A549 (cell line): Measurements from ENCODE around the gene GLRA1. TPM values are rescaled to one million over a fixed set of nuclear protein-coding genes. Genes with fewer than 3 reads are reported as not detected.

ENCODE experiments used
- ATAC-seq, 2 experiments: fragments of 200-7000 bp in 1 of 2; fragments of >200 bp in 1 of 2; cut with Nextera tagmentation in 1 of 2; cut with Tn5 transposase in 1 of 2; 3 replicates each; pipeline versions ENCODE4 v1.8.0 to v1.9.1; 2018 to 2020; ENCODE audit warnings: mild to moderate bottlenecking in 1 of 2, moderate library complexity in 1 of 2
- CTCF ChIA-PET: fragments of 300-600 bp; sonication (Branson Sonifier 250); formaldehyde crosslinking; extraction: SDS; loops from one replicate; lab custom pipeline; 2021; ENCODE audit warnings: antibody characterized with exemption, inconsistent platforms; lab: Yijun Ruan, JAX
- POLR2A ChIA-PET: fragments of 350-600 bp; formaldehyde crosslinking; extraction: SDS; loops from one replicate; lab custom pipeline; 2021; ENCODE audit warnings: antibody characterized with exemption, inconsistent platforms; lab: Yijun Ruan, JAX
- DNase-seq, 2 experiments: peaks; one replicate each; pipeline versions ENCODE4 v3.0.0 to v3.0.0-alpha.2; 2011 to 2016; ENCODE audit warnings: low read depth in 1 of 2, low spot score in 1 of 2
- FAIRE-seq: peaks from 2 replicates; lab custom pipeline; 2011; peaks lifted over from hg19 to GRCh38; lab: Jason Lieb, UNC
- H3K27ac ChIP-seq, 2 experiments: fragments of >200 bp; sonication (Bioruptor Twin); formaldehyde crosslinking; 3 replicates each; pipeline ENCODE4 v1.5.1; 2016 to 2017
- H3K4me1 ChIP-seq: fragments of >200 bp; sonication (Bioruptor Twin); formaldehyde crosslinking; 3 replicates; pipeline ENCODE4 v1.6.1; 2016
- H3K4me2 ChIP-seq: fragments of >200 bp; sonication (Bioruptor Twin); formaldehyde crosslinking; 3 replicates; pipeline ENCODE4 v1.6.1; 2016
- H3K4me3 ChIP-seq: fragments of >200 bp; sonication (Bioruptor Twin); formaldehyde crosslinking; 3 replicates; pipeline ENCODE4 v1.5.1; 2016
- H3K9me3 ChIP-seq: fragments of >200 bp; sonication (Bioruptor Twin); formaldehyde crosslinking; 3 replicates; pipeline ENCODE4 v1.6.1; 2016
- ATOH8 ChIP-seq: fragments of 250-450 bp; sonication (Bioruptor Pico); IDR thresholded peaks from 2 replicates; pipeline ENCODE4 v1.5.0; 2020; ENCODE audit warnings: low read depth, mild to moderate bottlenecking, moderate library complexity
- BHLHE40 ChIP-seq: IDR thresholded peaks from 2 replicates; pipeline ENCODE4 v1.6.1; 2012; ENCODE audit warnings: low read depth, low read length, inconsistent platforms
- CHD4 ChIP-seq: fragments of 200-600 bp; sonication (generic); IDR thresholded peaks from 2 replicates; pipeline ENCODE4 v1.6.1; 2016; ENCODE audit warnings: antibody characterized with exemption, mild to moderate bottlenecking, borderline replicate concordance
- CTCF ChIP-seq: fragments of >200 bp; sonication (Bioruptor Twin); formaldehyde crosslinking; IDR thresholded peaks from 3 replicates; pipeline ENCODE4 v1.5.1; 2016
- EHF ChIP-seq: fragments of 250-450 bp; sonication (Bioruptor Pico); IDR thresholded peaks from 2 replicates; pipeline ENCODE4 v1.5.0; 2020; ENCODE audit warnings: mild to moderate bottlenecking
- ELK1 ChIP-seq: fragments of 150-350 bp; IDR thresholded peaks from 2 replicates; pipeline ENCODE4 v1.6.1; 2014; ENCODE audit warnings: low read depth, mild to moderate bottlenecking, low read length
- FOSL2 ChIP-seq, 2 experiments: fragments of 450-650 bp in 1 of 2; fragments of >200 bp in 1 of 2; sonication (Bioruptor Twin) in 1 of 2; formaldehyde crosslinking; IDR thresholded peaks; 2 replicates each; pipeline versions ENCODE4 v1.5.0 to v1.6.1; 2016 to 2020; ENCODE audit warnings: mild to moderate bottlenecking in 1 of 2, moderate library complexity in 1 of 2
- FOXS1 ChIP-seq: fragments of 250-450 bp; sonication (Bioruptor Pico); IDR thresholded peaks from 2 replicates; pipeline ENCODE4 v1.5.0; 2020; ENCODE audit warnings: mild to moderate bottlenecking, moderate library complexity
- GATA3 ChIP-seq: IDR thresholded peaks from 2 replicates; pipeline ENCODE4 v1.6.1; 2012; ENCODE audit warnings: borderline replicate concordance
- JUNB ChIP-seq: fragments of >200 bp; sonication (Bioruptor Twin); formaldehyde crosslinking; IDR thresholded peaks from 2 replicates; pipeline ENCODE4 v1.6.1; 2016
- KDM1A ChIP-seq: fragments of 200-600 bp; sonication (generic); IDR thresholded peaks from 2 replicates; pipeline ENCODE4 v1.6.1; 2016; ENCODE audit warnings: low read depth, mild to moderate bottlenecking
- KDM5A ChIP-seq: fragments of 200-600 bp; sonication (generic); IDR thresholded peaks from 2 replicates; pipeline ENCODE4 v1.6.1; 2016; ENCODE audit warnings: antibody characterized with exemption, mild to moderate bottlenecking
- MAX ChIP-seq: IDR thresholded peaks from 2 replicates; pipeline ENCODE4 v1.6.1; 2012
- NPAS2 ChIP-seq: fragments of 250-450 bp; sonication (Bioruptor Pico); IDR thresholded peaks from 2 replicates; pipeline ENCODE4 v1.8.0; 2022; ENCODE audit warnings: mild to moderate bottlenecking, moderate library complexity, borderline replicate concordance
- PHF8 ChIP-seq: fragments of 200-600 bp; sonication (generic); IDR thresholded peaks from 2 replicates; pipeline ENCODE4 v1.6.1; 2016; ENCODE audit warnings: low read depth, mild to moderate bottlenecking, antibody characterized with exemption, moderate library complexity, borderline replicate concordance
- POLR2A ChIP-seq: IDR thresholded peaks from 2 replicates; pipeline ENCODE4 v1.6.1; 2012; ENCODE audit warnings: mild to moderate bottlenecking, low read length
- POLR2AphosphoS2 ChIP-seq: conservative IDR thresholded peaks from 2 replicates; pipeline ENCODE4 v1.6.1; 2012; ENCODE audit warnings: low read length, improper control_type of control experiment, inconsistent platforms
- RAD21 ChIP-seq, 2 experiments: fragments of >200 bp in 1 of 2; sonication (Bioruptor Twin) in 1 of 2; formaldehyde crosslinking in 1 of 2; IDR thresholded peaks in 1 of 2; conservative IDR thresholded peaks in 1 of 2; 2 replicates in 1 of 2; 3 replicates in 1 of 2; pipeline ENCODE4 v1.6.1; 2012 to 2018; ENCODE audit warnings: inconsistent platforms in 1 of 2
- RCOR1 ChIP-seq: fragments of 150-350 bp; IDR thresholded peaks from 2 replicates; pipeline ENCODE4 v1.6.1; 2014; ENCODE audit warnings: antibody characterized with exemption, low read length, low read depth
- RFX5 ChIP-seq: fragments of 450-650 bp; IDR thresholded peaks from 2 replicates; pipeline ENCODE4 v1.7.1; 2014; ENCODE audit warnings: antibody characterized with exemption, mild to moderate bottlenecking, moderate library complexity
- RNF2 ChIP-seq: fragments of 200-600 bp; sonication (generic); IDR thresholded peaks from 2 replicates; pipeline ENCODE4 v1.6.1; 2016; ENCODE audit warnings: low read depth, mild to moderate bottlenecking, antibody characterized with exemption, moderate library complexity, borderline replicate concordance
- SMC3 ChIP-seq: fragments of >200 bp; sonication (Bioruptor Twin); formaldehyde crosslinking; IDR thresholded peaks from 3 replicates; pipeline ENCODE4 v1.6.1; 2018; ENCODE audit warnings: inconsistent platforms
- SREBF2 ChIP-seq: fragments of 450-650 bp; IDR thresholded peaks from 2 replicates; pipeline ENCODE4 v1.6.1; 2014; ENCODE audit warnings: mild to moderate bottlenecking, moderate library complexity
- ZFP36 ChIP-seq: fragments of 450-650 bp; IDR thresholded peaks from 2 replicates; pipeline ENCODE4 v1.6.1; 2014; ENCODE audit warnings: borderline replicate concordance; ENCODE audit not compliant: partially characterized antibody
- ZNF302 ChIP-seq: fragments of 250-450 bp; sonication (Bioruptor Pico); IDR thresholded peaks from 2 replicates; pipeline ENCODE4 v1.9.0; 2021; ENCODE audit warnings: inconsistent platforms, mild to moderate bottlenecking, moderate library complexity
- WGBS: methylation state at CpG from one replicate; pipeline ENCODE4 v1.1.6; 2017; ENCODE audit errors: missing lambda C conversion rate; 5-methylcytosine and 5-hydroxymethylcytosine counted together
- polyA plus RNA-seq, 4 experiments: library from polyadenylated mRNA; depleted of rRNA in 3 of 4; stranded (reverse); fragments of >200 nt; fragmentation: RNase III in 1 of 4; extraction: RNeasy Plus Mini Kit Qiagen cat#74134 plus additional on column Dnase treatment in 1 of 4; gene quantifications; 2 replicates in 3 of 4; 3 replicates in 1 of 4; pipeline ENCODE4 v1.2.3, GENCODE V29; 2011 to 2017

The GLRA1 gene
- polyA plus RNA-seq, 2 of the 4 experiments (the other 2 are of a cell fraction) = not detected

GRCh38 chr5:151870271-151870670 is 54.4 kb downstream of the GLRA1 start:
- DNase-seq = no peak
- POLR2A ChIA-PET = no interaction called here
- H3K4me1 ChIP-seq = peaks cover 5% of the 10 kb centered on the region; the same call in 1 of the 3 replicates
- no peaks in the 10 kb centered on the region for H3K9me3 ChIP-seq
- no peak overlapping the region for H3K4me3 ChIP-seq
- TF ChIP-seq ATOH8 (CRISPR knock-in tag) (no peak), SMC3 (no peak), KDM1A (no peak), POLR2A (no peak), PHF8 (no peak), EHF (no peak), ZNF302 (no peak), POLR2AphosphoS2 (no peak), KDM5A (no peak), CTCF (no peak), RAD21 (conservative IDR thresholded peaks at IDR 0.05 in 1 of 2, IDR thresholded peaks at IDR 0.05 in 1 of 2) (no peak), RCOR1 (no peak), JUNB (no peak), MAX (no peak), ZFP36 (no peak)
- H3K4me2 ChIP-seq = no peak overlapping the region
- 9% methylated on average over 2 of the region's 2 CpGs for WGBS
- no peak overlapping the region for H3K27ac ChIP-seq
- ATAC-seq = no peak
- CTCF ChIA-PET = no interaction called here
- FAIRE-seq = no peak

- Histone ChIP-seq H3K9me3 (no peaks in the 10 kb centered on the region), H3K4me1 (peaks cover 5% of the 10 kb centered on the region; the same call in 1 of the 3 replicates), H3K27ac (no peak overlapping the region), H3K4me3 (no peak overlapping the region)
- 45% methylated on average over 2 of the region's 2 CpGs for WGBS
- DNase-seq = no peak
- POLR2A ChIA-PET = no interaction called here
- no peak for FAIRE-seq
- TF ChIP-seq SREBF2 = no peak
- no peak for TF ChIP-seq FOXS1
- TF ChIP-seq CHD4 = no peak
- no peak for TF ChIP-seq BHLHE40
- TF ChIP-seq SMC3 = no peak
- no peak for TF ChIP-seq RNF2
- no peak for TF ChIP-seq GATA3
- TF ChIP-seq RFX5 = no peak
- TF ChIP-seq FOSL2 (IDR thresholded peaks at IDR 0.05) = no peak
- no peak for TF ChIP-seq FOSL2 (CRISPR knock-in tag; IDR thresholded peaks at IDR 0.05)
- TF ChIP-seq POLR2AphosphoS2 = no peak
- no peak for TF ChIP-seq ATOH8 (CRISPR knock-in tag)
- no peak for TF ChIP-seq NPAS2 (CRISPR knock-in tag)
- no peak for TF ChIP-seq ELK1
- TF ChIP-seq, all 56 proteins: peak for 0
- CTCF ChIA-PET = no interaction called here
- ATAC-seq = no peak
- H3K4me2 ChIP-seq = no peak overlapping the region
Measured at GRCh38 chr5:151869843-151870242, 54.8 kb downstream of the GLRA1 start.
